Heart left ventricle (tissue), 16 donors: ENCODE data around the gene ST8SIA5. TPM values are rescaled to one million over a fixed set of nuclear protein-coding genes. Genes with fewer than 3 reads are reported as not detected.
A peak's percentile ranks its signal among the peaks of the same experiment; 100 is the strongest.

Experiments
- ATAC-seq, 4 donors: fragments of 200-7000 bp; cut with Tn5 transposase; one replicate each; pipeline ENCODE4 v1.9.1; 2020 to 2022; ENCODE audit warnings: moderate library complexity in 4 of 4, mild to moderate bottlenecking in 3 of 4, moderate number of reproducible peaks in 1 of 4
- DNase-seq, 5 donors: peaks; one replicate each; pipeline ENCODE4 v3.0.0-alpha.2; 2020
- H3K27ac ChIP-seq, 12 donors: fragments of 200-600 bp; sonication (generic) in 4 of 12; one replicate each; pipeline versions ENCODE4 v1.5.0 to v1.8.0; 2016 to 2022; ENCODE audit warnings: mild to moderate bottlenecking in 2 of 12
- H3K27me3 ChIP-seq, 9 donors: fragments of 200-600 bp; sonication (generic) in 2 of 9; one replicate each; pipeline versions ENCODE4 v1.5.1 to v1.8.0; 2016 to 2022; ENCODE audit warnings: mild to moderate bottlenecking in 3 of 9
- H3K36me3 ChIP-seq, 9 donors: fragments of 200-600 bp; sonication (generic) in 2 of 9; one replicate each; pipeline versions ENCODE4 v1.5.0 to v1.8.0; 2018 to 2022; ENCODE audit warnings: mild to moderate bottlenecking in 2 of 9
- H3K4me1 ChIP-seq, 12 donors: fragments of 200-600 bp; sonication (generic) in 4 of 12; one replicate each; pipeline versions ENCODE4 v1.5.0 to v1.8.0; 2016 to 2022; ENCODE audit warnings: mild to moderate bottlenecking in 3 of 12
- H3K4me3 ChIP-seq, 12 donors: fragments of 200-600 bp; sonication (generic) in 4 of 12; one replicate each; pipeline versions ENCODE4 v1.5.0 to v1.8.0; 2017 to 2022; ENCODE audit warnings: mild to moderate bottlenecking in 9 of 12, moderate library complexity in 4 of 12
- H3K9me3 ChIP-seq, 12 donors: fragments of 200-600 bp; sonication (generic) in 4 of 12; one replicate each; pipeline versions ENCODE4 v1.5.0 to v1.8.0; 2016 to 2022; ENCODE audit warnings: mild to moderate bottlenecking in 1 of 12
- POLR2A ChIP-seq, 2 donors: fragments of 450-650 bp; IDR thresholded peaks; one replicate each; pipeline ENCODE4 v1.6.1; 2017; ENCODE audit warnings: antibody characterized with exemption in 2 of 2, mild to moderate bottlenecking in 2 of 2, moderate library complexity in 2 of 2
- WGBS, 4 donors: extraction: QIAGEN DNeasy Blood & Tissue Kit in 2 of 4; methylation state at CpG; one replicate each; pipeline versions ENCODE4 v1.1.5 to v1.1.7; 2013 to 2018; 5-methylcytosine and 5-hydroxymethylcytosine counted together
- intact Hi-C, 10 donors: fragments of 100-400 bp; cut with DNase I; formaldehyde crosslinking; loops; one replicate each; pipeline versions ENCODE4 v1.11.1 to v1.14.2; 2022
- polyA plus RNA-seq, 2 donors: library from polyadenylated mRNA; stranded (reverse); fragments of 200-250 nt; gene quantifications; one replicate each; pipeline ENCODE4 v1.2.3, GENCODE V29; 2013
- total RNA-seq, 9 donors: library from RNA; depleted of rRNA in 2 of 9; stranded (reverse); fragments of >200 nt in 2 of 9; fragmentation: NEBNext Ultra II Directional in 3 of 9; extraction: Animal tissue kit (Norgen Biotek cat#: 25700) in 3 of 9; gene quantifications; one replicate each; pipeline versions ENCODE4 v1.1.0 to v1.2.4, GENCODE V29; 2016 to 2023
- TF ChIP-seq, protein P1 (sequence below), 12 donors: fragments of 200-600 bp; sonication (generic) in 4 of 12; IDR thresholded peaks; one replicate each; pipeline versions ENCODE4 v1.5.0 to v1.8.0; 2018 to 2022; ENCODE audit warnings: antibody characterized with exemption in 12 of 12, mild to moderate bottlenecking in 5 of 12
- donor health status: ischemic (EF 13 %, LVEDD 7.1; RV severe dilation, severe dysfunction).
- donor health status: healthy with polysubstance abuse.
- donor health status: DM: no; HTN: yes; CAD: no.
- donor health status: DM: no; HTN: no; CAD: no.
- donor health status: ischemic (EF 25% LVEDD 6.9; RV normal size, moderate dysfunction).
- donor health status: ischemic (EF 25% LVEDD 5.7; RV mildly dilated, moderate dysfunction).
- donor health status: healthy.
- donor health status: DM: yes; HTN: yes; CAD: no.
- donor health status: ischemic (EF 35%, LVEDD 5.7; RV mildly dilated, moderate dysfunction).
- donor health status: nonischemic (EF 11% LVEDD 7.7; RV severe dilation, severe dysfunction).
- donor health status: DM: yes; HTN: yes; CAD: no.
- donor health status: PGD.
- donor health status: ischemic (EF 29% LVEDD 5.4; RV normal size, mild dysfunction).
- donor health status: nonischemic (EF 23%, LVEDD 6.1; RV moderate dilation, normal function).

Gene ST8SIA5
- total and polyA plus RNA-seq, 11 donors, result 3.8 to 24.4 (median 6.8) TPM

- ATAC-seq (no peak), DNase-seq (no peak)
- H3K4me1 ChIP-seq, result peaks cover 0 to 14% (median 0%) of the 10 kb centered on the region in 12 donors
- WGBS, 4 donors, result 65 to 79% (median 73%) methylated on average over 2 of the region's 2 CpGs
- no peak overlapping the region for H3K4me3 ChIP-seq
- peak overlapping the region in 1 of 12 donors; percentile 27 for H3K27ac ChIP-seq
- H3K36me3 ChIP-seq, result no peaks in the 10 kb centered on the region
- no peaks in the 10 kb centered on the region for H3K9me3 ChIP-seq
- H3K27me3 ChIP-seq, result no peaks in the 10 kb centered on the region
- intact Hi-C loops, result loop anchor here in 2 of 10 donors (10.0 kb wide), 2 partner anchors 61 to 221 kb away; partner anchors contain the start of genes KATNAL2 (in 1 of the 2), PIAS2 (in 1 of the 2) and ST8SIA5 (in 1 of the 2)
- TF ChIP-seq, protein P1, sequence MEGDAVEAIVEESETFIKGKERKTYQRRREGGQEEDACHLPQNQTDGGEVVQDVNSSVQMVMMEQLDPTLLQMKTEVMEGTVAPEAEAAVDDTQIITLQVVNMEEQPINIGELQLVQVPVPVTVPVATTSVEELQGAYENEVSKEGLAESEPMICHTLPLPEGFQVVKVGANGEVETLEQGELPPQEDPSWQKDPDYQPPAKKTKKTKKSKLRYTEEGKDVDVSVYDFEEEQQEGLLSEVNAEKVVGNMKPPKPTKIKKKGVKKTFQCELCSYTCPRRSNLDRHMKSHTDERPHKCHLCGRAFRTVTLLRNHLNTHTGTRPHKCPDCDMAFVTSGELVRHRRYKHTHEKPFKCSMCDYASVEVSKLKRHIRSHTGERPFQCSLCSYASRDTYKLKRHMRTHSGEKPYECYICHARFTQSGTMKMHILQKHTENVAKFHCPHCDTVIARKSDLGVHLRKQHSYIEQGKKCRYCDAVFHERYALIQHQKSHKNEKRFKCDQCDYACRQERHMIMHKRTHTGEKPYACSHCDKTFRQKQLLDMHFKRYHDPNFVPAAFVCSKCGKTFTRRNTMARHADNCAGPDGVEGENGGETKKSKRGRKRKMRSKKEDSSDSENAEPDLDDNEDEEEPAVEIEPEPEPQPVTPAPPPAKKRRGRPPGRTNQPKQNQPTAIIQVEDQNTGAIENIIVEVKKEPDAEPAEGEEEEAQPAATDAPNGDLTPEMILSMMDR (IDR thresholded peaks at IDR 0.05), result no peak
- TF ChIP-seq POLR2A (IDR thresholded peaks at IDR 0.05), result no peak
Observed at GRCh38 chr18:46693996-46694395, 62.9 kb downstream of the ST8SIA5 start.

GRCh38 chr18:46688853-46689525, 67.9 kb downstream of the ST8SIA5 start:
- no peaks in the 10 kb centered on the region for H3K9me3 ChIP-seq
- H3K27ac ChIP-seq, result peak overlapping the region in 1 of 12 donors; percentile 34
- intact Hi-C loops, result loop anchor here in 1 of 10 donors (10.0 kb wide), 1 partner anchor 136 kb away; no protein-coding TSS in a partner anchor
- 67 to 73% (median 68%) methylated on average over 12 of the region's 12 CpGs for WGBS, 4 donors
- peaks cover 0 to 4% (median 0%) of the 10 kb centered on the region in 12 donors for H3K4me1 ChIP-seq
- DNase-seq (peak in 2 of 5 donors; percentile 39 to 54), ATAC-seq (peak in 3 of 4 donors; percentile 73 to 76 (median 75))
- no peaks in the 10 kb centered on the region for H3K36me3 ChIP-seq
- no peaks in the 10 kb centered on the region for H3K27me3 ChIP-seq
- TF ChIP-seq, protein P1 (IDR thresholded peaks at IDR 0.05), result peak in 1 of 12 donors; percentile 3
- TF ChIP-seq POLR2A (IDR thresholded peaks at IDR 0.05), result no peak
- no peak overlapping the region for H3K4me3 ChIP-seq

- no peaks in the 10 kb centered on the region for H3K27me3 ChIP-seq
- DNase-seq, result no peak
- TF ChIP-seq, protein P1 (IDR thresholded peaks at IDR 0.05), result no peak
- no peak overlapping the region for H3K27ac ChIP-seq
- peaks cover 0 to 4% (median 0%) of the 10 kb centered on the region in 12 donors for H3K4me1 ChIP-seq
- intact Hi-C loops, result loop anchor here in 1 of 10 donors (10.0 kb wide), 1 partner anchor 139 kb away; no protein-coding TSS in a partner anchor
- no peaks in the 10 kb centered on the region for H3K36me3 ChIP-seq
- no peak for ATAC-seq
- no peaks in the 10 kb centered on the region for H3K9me3 ChIP-seq
- WGBS, 4 donors, result 84 to 93% (median 89%) methylated on average over 9 of the region's 9 CpGs
- H3K4me3 ChIP-seq, result no peak overlapping the region
Observed at GRCh38 chr18:46686186-46686585, 70.7 kb downstream of the ST8SIA5 start.

DNA sequence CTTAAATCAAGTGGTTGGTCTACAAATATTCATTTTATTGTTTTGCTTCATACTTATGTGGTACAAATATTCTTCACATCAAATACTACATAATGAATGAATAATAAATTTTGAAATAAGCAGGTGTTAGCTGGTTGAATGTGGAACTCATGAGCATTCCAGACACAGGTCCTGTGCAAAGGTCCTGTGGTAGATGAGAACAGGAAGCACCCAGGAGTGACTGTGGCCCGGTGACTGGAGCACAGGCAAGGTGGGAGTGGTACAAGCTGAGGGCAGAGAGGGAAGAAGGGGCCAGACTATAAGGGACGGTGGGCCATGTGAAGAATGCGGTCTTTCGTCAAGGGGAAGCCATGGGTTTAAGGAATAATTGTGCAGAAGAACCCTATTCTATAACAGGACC, 73.6 kb downstream of the ST8SIA5 start:
- DNase-seq, result no peak
- intact Hi-C loops, result loop anchor here in 1 of 10 donors (10.0 kb wide), 1 partner anchor 142 kb away; no protein-coding TSS in a partner anchor
- no peak for ATAC-seq

More for the DNA sequence above, 73.6 kb downstream of the ST8SIA5 start:
- peaks cover 0 to 11% (median 0%) of the 10 kb centered on the region in 12 donors for H3K4me1 ChIP-seq
- WGBS, 4 donors, result 86 to 95% (median 89%) methylated on average over 4 of the region's 4 CpGs
- H3K4me3 ChIP-seq, result no peak overlapping the region
- no peak for TF ChIP-seq POLR2A (IDR thresholded peaks at IDR 0.05)
- TF ChIP-seq, protein P1 (IDR thresholded peaks at IDR 0.05), result no peak
- no peak overlapping the region for H3K27ac ChIP-seq
- H3K27me3 ChIP-seq, result no peaks in the 10 kb centered on the region
- no peaks in the 10 kb centered on the region for H3K9me3 ChIP-seq
- peaks cover 0 to 4% (median 0%) of the 10 kb centered on the region in 9 donors for H3K36me3 ChIP-seq
